ENCODE measurements around the gene GJB1.
"Not testable (repeated sequence)": the region's sequence is repeated elsewhere in the genome, so short reads cannot be mapped to it uniquely, and the experiment has no call there.

GRCh38 chrX:71268624-71269023, 45.6 kb downstream of the GJB1 start:
- not testable (repeated sequence) for TF ChIP-seq CTCF (IDR thresholded peaks at IDR 0.05; ENCODE audit: low read length); EZH2 (IDR thresholded peaks at IDR 0.05; ENCODE audit: borderline replicate concordance, low read length)
